HG03175 (cell line): Measurements from ENCODE around the gene STK39.

Source experiments
- ATAC-seq: cut with Tn5 transposase; IDR thresholded peaks from one replicate; pipeline ENCODE4 v1.9.1; 2021; ENCODE audit warnings: mild to moderate bottlenecking, moderate library complexity; ENCODE audit not compliant: unreplicated experiment

Gene STK39

GRCh38 chr2:168024459-168024858 lies 222.9 kb downstream of the STK39 start:
- ATAC-seq = no peak

GRCh38 chr2:168021800-168022587 lies 225.4 kb downstream of the STK39 start:
- ATAC-seq = no peak

- no peak for ATAC-seq
Measured at GRCh38 chr2:168015274-168015953, 232.0 kb downstream of the STK39 start.

GRCh38 chr2:168009900-168010299 lies 237.5 kb downstream of the STK39 start:
- ATAC-seq = no peak

- ATAC-seq = no peak
Measured at GRCh38 chr2:168008646-168009195, 238.7 kb downstream of the STK39 start.

- no peak for ATAC-seq
Measured at GRCh38 chr2:168006498-168006897, 240.9 kb downstream of the STK39 start.

- no peak for ATAC-seq
Measured at GRCh38 chr2:168005586-168005985, 241.8 kb downstream of the STK39 start.

- ATAC-seq = no peak
Measured at GRCh38 chr2:168003876-168004275, 243.5 kb downstream of the STK39 start.

- no peak for ATAC-seq
Measured at GRCh38 chr2:168002021-168002553, 245.3 kb downstream of the STK39 start.

GRCh38 chr2:167992278-167992677 lies 255.1 kb downstream of the STK39 start:
- no peak for ATAC-seq

GRCh38 chr2:167990062-167990461 lies 257.3 kb downstream of the STK39 start:
- no peak for ATAC-seq

- ATAC-seq = no peak
Measured at GRCh38 chr2:167988296-167988695, 259.1 kb downstream of the STK39 start.

GRCh38 chr2:167987558-167987957 lies 259.8 kb downstream of the STK39 start:
- ATAC-seq = no peak

GRCh38 chr2:167987026-167987425 lies 260.4 kb downstream of the STK39 start:
- ATAC-seq = no peak

GRCh38 chr2:167986223-167986622 lies 261.2 kb downstream of the STK39 start:
- no peak for ATAC-seq

GRCh38 chr2:167981945-167982344 lies 265.4 kb downstream of the STK39 start:
- ATAC-seq = no peak

- no peak for ATAC-seq
Measured at GRCh38 chr2:167980439-167980838, 267.0 kb downstream of the STK39 start.

- no peak for ATAC-seq
Measured at GRCh38 chr2:167972746-167973145, 274.6 kb downstream of the STK39 start.

GRCh38 chr2:167972020-167972419 lies 275.4 kb downstream of the STK39 start:
- no peak for ATAC-seq

GRCh38 chr2:167966937-167967913 lies 280.2 kb downstream of the STK39 start:
- ATAC-seq = no peak
